Cardiac septum (tissue), 1 donor: Measurements from ENCODE around the gene KCNA10. TPM values are rescaled to one million over a fixed set of nuclear protein-coding genes. Genes with fewer than 3 reads are reported as not detected.

Experiments used
- DNase-seq: peaks from one replicate; pipeline ENCODE4 v3.0.0-alpha.2; 2020; ENCODE audit warnings: low spot score
- intact Hi-C: fragments of 100-400 bp; cut with DNase I; formaldehyde crosslinking; loops from one replicate; pipeline ENCODE4 v1.14.0; 2022
- long read RNA-seq: library from polyadenylated mRNA; unstranded; transcript quantifications from one replicate; pipeline ENCODE4 v2.0.0, GENCODE V29; 2021
- total RNA-seq: library from RNA; stranded (reverse); fragmentation: NEBNext Ultra II Directional; extraction: Animal tissue kit (Norgen Biotek cat#: 25700); gene quantifications from one replicate; pipeline ENCODE4 v1.2.1, GENCODE V29; 2021
- donor health status: DM: no; HTN: no; CAD: no.

Gene KCNA10
- not detected for total RNA-seq
- long read RNA-seq: 0 reads

DNA sequence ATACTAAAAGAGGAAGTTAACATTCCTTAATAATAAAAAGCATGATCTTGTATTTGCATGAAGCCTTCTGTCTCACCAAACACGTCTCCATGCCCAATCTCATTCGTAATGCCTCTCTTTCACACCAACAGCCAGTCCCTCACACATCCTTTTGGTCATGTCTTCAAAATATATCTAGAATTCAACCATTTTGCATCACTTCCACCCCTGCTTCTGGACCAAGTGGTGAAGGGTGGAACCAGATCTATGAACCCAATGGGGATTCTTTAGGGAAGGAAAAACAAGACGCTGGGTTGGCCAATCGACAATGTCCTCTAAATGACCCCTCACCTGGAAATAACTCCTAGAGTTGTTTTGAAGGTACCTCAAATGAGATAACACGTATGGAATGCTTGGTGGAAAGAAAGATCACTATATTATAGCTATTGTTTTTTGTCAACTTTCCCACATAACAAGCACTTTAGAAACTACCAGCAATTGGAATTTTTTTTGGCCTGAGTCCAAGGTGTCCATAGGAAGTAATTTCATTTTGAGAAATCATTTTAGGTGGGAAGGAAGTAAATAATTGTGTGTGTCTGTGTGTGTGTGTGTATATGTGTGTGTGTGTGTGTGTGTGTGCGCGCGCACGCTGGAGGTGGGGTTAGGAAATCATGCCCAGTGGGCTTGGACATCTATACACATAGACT lies at the start of gene KCNA10:
Gene KCNA10, minus strand, starts transcription at position 51 of the 686 bp plus-strand sequence. CDS start 388 bp downstream, outside the sequence.
- intact Hi-C loops: no loop called here
- no peak for DNase-seq

DNA sequence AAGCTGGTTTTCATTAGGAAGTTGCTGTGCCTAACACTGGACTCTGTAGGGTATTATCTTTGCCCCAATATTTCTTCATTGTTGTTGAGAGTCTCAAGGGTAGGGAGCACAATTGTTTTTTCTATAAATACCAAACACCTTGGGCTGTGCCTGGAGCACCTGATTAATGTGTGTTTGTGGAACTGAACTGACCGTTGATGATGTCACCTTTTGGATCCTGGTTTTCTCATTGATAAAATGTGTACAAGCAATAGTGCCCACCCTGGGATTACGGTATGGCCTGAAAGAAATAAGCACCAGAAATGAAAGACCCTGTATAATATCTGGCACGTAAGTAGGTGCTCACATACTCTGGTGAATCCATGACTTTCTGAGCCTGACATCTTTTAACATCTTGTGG lies 47.9 kb upstream of the KCNA10 start:
- no peak for DNase-seq
- intact Hi-C loops: no loop called here

DNA sequence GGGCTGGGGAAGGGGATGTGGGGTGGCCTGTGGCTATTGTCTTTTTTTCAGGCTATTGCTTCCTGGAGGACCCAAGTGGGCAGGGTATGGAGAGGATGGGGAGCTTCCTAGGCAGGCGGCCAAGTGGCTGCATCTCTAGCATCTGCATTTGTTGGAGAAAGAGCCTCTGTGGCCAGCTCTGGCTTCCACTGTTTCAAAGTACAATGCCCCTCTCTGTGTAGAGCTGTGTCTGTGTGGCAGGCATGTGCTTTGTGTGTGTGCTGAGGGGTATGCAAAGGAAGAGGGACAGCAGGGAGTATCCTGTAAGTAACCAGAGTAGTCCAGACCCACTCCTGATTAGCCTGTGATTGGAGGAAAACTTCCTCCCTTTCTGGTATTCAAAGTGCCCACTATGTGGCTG lies 46.6 kb upstream of the KCNA10 start:
- DNase-seq: no peak
- intact Hi-C loops: no loop called here

DNA sequence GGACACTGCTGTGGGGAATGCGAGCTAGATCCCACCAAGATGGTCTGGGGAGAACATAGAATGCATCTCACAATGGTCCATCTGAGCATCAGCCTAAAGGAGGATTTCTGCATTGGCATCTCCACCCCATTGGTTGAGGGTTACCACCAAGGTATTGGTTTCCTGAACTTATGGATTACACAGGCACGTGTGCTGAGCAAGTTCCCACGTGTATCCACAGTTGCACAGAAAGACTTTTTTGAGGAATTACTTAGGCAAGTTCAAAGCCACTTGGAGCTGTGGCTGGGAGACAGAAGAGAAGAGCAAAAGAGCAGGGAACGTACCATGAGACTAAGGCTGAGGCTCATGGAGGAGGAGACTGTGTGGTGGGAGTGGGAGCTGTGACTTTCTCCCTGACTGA lies 44.1 kb upstream of the KCNA10 start:
- no peak for DNase-seq
- intact Hi-C loops: no loop called here

DNA sequence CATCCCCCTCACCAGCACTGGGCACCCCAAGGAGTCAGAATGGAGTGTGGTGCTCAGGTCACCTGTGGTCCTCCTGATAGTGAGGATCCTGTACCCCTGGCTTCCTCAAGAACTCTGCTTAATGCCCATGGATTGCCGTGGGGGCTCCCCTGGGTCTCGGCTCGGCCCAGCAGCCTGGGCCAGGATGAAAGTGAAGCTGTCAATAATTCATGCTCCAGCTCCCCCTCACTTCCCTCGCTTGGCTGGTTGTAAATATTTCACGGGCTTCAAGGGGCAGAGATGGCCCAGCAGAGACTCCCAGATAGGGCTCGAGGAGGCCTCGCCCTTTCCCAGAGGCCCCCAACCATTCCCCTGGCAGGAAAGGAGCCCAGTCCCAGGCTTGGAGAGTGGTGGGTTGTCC lies 42.6 kb upstream of the KCNA10 start:
- DNase-seq: no peak
- intact Hi-C loops: no loop called here

DNA sequence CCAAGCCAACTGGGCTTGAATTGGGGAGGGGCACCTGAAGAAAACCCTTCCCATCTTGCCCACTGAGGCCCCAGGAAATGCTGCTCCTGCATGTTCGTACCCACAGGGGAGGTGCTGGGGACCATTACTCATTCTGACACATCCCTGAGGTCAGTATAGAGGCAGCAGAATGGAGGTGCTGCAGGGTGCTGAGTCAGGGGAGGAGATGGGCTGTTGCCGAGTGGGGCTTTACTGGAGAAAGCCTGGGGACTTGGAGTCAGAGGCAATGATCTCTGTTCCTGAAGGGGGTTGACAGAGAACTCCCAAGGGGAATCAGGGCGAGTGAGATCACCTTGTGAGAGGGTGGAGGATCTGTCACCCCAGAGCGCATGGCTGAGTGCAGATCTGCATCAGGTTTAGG lies 40.2 kb upstream of the KCNA10 start:
- DNase-seq: no peak
- intact Hi-C loops: no loop called here

DNA sequence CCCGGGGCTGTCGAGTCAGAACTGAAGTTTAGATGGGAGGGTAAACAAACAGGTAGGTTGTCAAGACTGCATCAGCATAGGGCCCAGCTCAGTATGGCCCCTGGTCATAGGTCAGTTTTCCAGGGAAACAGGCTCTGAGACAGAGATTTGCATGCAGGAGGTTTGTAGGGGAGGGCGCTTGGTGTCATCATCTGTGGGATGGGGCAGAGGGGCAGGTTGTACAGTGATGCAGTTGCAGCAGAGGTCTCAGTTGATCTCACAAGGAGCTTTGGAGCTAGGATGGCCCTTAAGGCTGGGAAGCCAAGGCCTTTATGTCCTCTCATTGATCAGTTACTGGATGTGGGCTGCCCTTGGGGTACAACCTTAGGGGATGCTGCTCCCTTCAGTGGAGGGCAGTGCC lies 38.5 kb upstream of the KCNA10 start:
- intact Hi-C loops: no loop called here
- DNase-seq: no peak

DNA sequence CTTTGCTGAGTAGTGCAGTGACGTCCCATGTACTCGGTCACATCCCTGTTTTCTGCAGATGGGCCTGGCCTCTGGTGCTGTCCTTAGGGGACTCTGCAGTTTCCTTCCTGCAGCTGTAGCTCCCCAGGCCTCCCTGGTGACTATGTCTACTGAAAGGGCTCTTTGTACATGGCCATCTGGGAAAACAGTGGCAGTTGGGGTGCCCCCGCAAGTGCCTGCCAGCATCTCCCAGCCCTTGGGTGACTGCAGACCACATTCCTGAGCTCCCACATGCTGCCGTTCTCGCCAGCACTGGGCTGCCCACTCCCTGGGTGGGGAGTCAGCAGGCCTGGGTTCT lies 37.5 kb upstream of the KCNA10 start:
- intact Hi-C loops: no loop called here
- DNase-seq: no peak

DNA sequence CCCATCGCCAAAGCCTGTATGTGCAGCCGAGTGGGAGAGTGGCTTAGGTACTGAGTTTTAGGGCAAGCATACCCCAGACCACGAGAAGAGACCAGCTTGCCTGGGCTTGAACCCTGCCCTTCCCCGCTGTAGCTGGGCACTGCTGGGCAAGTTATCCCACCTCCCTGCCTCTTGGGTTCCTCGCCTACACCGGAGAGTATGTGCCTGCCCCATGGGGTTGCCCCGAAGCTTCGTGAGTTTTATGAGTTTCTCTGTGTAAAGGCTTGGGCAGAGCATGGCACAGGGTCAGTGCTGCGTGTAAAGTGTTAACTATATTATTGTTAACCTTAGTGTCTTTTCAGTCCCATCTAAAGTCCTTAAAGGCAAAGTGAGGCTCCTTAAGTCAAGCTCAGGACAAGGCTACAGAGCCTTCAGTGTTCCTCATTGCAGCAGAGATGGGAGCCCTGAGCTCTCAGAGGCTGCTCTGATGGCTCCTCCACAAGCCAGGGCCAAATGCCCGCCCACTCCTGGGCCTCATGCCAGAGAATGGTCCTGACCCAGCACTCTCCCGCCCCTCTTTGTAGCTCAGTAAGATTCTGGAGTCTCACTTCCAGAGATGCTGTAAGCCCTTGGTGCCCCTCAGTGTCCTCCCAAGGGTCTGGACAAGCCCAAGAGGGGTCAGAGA lies 37.0 kb upstream of the KCNA10 start:
- intact Hi-C loops: loop anchor here (2.0 kb wide), 1 partner anchor 59 kb away; no protein-coding TSS in a partner anchor
- no peak for DNase-seq

DNA sequence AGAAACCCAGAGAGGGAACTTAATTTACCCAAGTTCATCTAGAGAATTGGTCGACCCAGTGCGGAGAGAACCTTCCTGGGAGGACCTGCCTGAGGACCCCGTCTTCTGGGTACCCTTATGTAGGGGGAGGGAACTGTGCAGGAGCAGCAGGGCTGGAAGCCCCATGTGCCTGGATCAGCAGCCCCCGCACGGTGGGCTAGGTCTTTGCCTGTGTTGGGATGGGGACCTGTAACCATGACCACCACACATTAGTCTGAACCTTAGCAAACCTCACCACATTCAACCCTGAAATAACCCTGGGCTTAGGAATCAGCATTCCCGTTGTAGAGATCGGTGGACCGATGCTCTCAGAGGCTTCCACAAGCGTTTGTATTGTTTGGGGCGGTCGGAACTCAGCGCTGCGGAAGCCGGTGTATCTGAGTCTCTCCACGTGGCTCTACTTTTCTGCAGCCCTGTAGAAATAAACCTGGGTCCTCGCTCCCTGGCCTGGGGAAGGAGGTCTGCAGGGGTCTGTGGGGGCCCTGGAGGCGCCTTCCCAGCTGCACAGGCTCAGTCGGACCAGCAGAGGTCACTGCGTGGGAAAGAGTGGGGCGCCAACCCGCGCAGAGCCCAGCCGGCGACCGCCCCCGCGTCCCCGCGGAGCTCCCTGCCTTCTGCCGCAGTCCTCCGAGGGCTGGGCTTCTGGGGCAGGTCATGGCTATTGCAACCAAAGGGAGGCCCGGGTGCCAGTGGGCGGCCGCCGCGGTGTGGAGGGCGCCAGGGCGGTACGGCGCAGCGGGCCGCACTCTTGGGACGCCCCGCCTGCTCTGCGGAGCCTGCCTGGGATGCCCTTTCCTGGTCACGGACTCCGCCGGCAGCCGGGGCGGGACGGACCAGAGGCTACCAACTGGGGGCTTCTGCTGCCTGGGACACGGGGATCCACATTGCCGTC lies 36.2 kb upstream of the KCNA10 start:
- no peak for DNase-seq
- intact Hi-C loops: loop anchor here (2.0 kb wide), 1 partner anchor 60 kb away; no protein-coding TSS in a partner anchor

DNA sequence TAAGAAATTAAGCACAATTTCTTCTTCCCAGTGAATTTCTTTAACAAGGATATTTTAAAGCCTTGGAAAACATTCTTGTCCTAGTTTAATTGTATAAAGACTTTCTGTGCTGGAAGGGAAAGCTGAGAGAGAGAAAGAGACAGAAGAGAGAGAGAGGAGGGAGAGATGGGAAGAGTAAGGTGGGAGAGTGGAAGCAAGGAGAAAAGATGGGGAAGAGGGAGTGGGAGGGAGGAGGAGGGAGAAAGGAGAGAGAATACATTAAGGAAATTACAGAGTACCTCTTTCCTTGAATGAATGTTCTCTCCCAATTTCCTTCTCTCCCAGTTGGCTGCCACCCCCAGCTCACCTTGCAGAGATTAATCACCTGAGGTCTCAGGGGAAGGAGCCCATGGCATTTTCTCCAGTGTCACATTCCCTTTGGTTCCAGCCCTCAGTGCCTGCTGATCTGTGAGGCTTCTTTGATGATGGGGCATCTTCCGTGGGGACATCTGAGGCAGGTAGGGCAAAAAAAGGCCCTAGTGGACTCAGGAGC lies 32.4 kb upstream of the KCNA10 start:
- DNase-seq: no peak
- intact Hi-C loops: no loop called here

DNA sequence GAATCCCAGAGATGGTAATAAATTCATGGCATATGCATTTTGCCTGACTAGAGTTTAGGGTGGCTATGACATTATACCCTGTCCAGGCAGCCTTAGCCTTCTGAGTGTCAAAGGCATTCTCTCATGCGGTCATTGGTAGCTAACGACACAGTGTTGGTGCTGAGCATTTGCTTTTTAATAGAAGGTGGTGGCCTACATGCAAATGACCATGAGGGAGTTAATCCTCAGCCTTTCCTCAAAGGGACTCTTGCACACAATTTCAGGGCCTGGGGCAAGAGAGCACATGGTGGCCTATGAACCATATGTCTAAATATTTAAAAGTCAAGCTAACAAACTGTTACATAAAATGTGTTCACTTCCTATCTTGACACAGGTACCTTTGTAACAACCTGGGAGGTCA lies 30.9 kb upstream of the KCNA10 start:
- intact Hi-C loops: no loop called here
- DNase-seq: no peak

DNA sequence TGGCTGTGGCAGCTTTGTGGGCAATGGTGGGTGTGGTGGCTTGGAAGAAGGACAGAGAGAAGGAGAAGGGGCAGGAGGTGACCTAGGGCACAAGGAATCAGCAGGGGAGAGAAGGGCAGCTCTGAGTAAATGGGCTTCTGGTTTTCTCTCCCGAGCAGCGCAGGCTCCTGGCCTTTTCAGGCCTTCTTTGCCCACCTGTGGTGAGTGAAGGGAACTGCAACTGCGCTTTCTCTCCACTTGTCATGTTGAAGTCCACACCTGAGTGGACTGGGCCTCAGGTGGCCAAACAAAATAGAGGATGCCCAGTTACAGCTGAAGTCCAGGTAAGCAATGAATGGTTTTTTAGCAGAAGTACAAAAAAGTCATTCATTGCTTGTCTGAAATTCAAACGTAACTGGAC lies 29.4 kb upstream of the KCNA10 start:
- no peak for DNase-seq
- intact Hi-C loops: no loop called here

DNA sequence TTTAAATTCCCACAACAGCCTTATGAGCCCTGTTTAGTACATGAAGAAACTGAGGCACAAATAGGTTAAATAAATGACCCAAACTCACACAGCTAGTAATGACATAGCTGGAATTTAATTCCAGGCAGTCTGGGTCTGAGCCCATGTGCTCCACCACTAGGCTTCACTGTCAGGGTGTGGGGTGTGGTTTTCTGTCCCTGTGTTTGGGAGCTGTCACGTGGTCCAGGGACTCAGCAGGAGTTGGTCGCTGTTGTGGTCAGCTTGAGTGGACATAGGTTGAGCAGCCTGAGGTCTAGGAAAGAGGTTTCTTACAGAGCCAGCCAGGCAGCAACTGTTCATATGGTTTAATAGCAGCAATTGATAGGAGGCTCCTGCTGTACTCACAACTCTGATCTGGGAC lies 28.0 kb upstream of the KCNA10 start:
- no peak for DNase-seq
- intact Hi-C loops: no loop called here

DNA sequence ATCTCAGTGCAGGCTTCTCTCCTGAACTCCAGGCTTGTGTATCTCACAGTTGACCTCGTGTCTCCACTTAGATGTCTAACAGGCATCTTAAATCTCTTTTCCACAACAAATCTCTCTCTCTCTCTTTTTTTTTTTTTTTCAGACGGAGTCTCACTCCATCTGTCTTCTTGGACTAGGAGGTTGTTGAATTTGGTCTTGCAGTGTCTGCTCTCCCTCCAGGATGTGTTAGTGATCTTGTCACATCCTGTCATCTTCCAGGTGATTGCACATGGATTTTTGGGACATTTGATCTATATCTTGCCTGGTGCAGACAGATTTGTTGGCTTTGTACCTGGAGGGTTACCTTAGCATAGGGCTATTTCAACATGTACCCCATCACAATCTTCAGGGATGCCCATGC lies 26.5 kb upstream of the KCNA10 start:
- intact Hi-C loops: no loop called here
- no peak for DNase-seq

DNA sequence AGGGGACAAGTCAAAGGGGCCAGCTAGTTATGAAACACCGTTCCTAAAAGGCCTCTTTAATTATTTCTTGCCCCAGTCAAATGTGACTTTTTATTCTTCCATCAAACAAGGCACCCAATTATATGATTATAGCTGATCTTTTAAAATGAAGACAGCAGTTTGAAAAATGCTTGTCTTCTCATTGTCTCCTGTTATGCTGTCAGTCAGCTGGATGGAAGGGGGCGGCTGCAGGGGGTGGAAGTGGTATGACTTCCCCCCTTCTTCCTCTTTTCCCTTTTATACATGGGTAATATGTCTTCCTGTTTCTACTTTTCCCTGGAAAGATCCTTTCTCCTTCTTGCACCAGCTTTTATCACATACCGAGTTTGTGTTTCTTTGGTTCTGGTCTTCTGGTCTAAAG lies 25.8 kb upstream of the KCNA10 start:
- intact Hi-C loops: no loop called here
- no peak for DNase-seq

DNA sequence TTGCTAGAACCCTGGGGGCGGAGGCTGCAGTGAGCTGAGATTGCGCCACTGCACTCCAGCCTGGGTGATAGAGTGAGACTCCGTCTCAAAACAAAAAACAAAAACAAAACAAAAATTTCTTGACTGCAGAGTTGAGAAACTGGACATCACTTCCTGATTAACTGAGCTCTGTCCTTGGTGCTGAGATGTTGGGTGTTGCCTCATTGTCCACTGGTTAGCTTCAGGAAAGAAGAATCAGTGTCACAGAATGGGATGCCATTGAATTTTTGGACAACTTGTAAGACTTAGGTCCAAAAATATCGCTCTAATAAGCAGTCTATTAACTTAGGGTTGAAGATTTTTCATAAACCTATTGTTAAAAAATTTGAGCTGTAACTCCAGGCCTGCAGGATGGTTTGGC lies 23.8 kb upstream of the KCNA10 start:
- intact Hi-C loops: no loop called here
- no peak for DNase-seq

DNA sequence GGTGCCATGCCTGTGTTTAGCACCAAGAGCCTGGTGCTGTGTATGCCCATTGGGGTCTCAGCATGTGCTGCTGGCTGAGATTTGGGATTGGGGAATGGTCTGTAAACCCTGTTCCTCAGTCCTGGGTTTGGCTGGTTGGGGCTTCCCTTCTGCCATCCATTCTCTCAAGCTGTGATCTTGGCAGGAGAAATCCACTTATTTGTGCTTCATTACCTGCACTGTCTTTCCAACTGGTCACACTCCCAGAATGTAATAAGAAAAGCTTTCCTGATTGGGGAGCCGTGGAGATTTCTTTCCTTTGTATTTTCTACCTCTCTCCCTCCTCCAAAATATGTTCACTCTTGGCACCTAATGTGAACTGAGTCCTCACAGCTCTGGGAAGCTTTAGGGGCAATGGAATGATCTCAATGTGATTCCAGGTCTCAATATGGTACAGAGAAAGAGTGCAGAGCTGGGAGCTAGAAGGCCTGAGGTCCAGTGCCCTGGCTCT lies 23.0 kb upstream of the KCNA10 start:
- intact Hi-C loops: no loop called here
- no peak for DNase-seq

DNA sequence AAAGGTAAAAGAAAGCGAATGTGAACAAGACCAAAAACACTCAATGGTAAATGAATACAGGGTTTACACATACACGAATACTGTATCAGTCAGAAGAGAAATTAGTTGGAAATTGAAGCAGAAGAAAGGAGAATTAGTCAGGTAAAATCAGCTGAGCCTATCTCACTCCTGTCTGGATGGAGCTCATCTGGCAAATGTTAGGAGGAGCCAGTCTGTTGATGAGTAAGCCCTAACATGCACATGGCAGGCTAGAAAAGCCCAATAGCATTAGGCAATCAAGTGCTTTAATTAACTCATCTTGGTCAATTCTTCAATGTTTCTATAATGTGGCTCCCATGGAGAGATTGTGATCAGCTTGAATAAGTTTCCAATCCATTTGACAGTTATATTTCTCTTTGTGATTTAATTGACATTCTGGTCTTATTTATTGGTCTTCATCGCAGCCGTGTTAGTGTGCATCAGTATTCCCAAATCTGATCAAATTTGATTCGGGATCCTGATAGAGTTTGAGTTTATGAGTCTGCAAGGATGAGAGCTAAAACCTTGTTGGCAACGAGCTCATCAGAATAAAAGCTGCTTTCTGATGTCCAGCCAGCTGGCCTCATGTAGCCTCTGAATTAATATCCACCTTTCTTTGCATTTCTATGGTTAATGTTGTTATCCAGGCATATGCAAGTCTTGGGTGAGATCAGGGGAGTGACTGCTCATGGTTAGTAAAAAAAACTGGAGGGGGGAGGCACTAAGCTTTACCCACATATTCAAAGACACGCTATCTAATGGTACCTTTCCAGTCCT lies 22.1 kb upstream of the KCNA10 start:
- no peak for DNase-seq
- intact Hi-C loops: no loop called here
